GM12872 (cell line): ENCODE measurements around the gene STK32B.

Experiments
- CTCF ChIP-seq: IDR thresholded peaks from 3 replicates; pipeline ENCODE4 v1.5.1; 2011; ENCODE audit warnings: low read depth, mild to moderate bottlenecking, low read length, moderate library complexity; ENCODE audit not compliant: insufficient read depth

The STK32B gene

GRCh38 chr4:5452156-5452555 lies 400.9 kb downstream of the STK32B start:
- TF ChIP-seq CTCF = no peak

GRCh38 chr4:5455003-5455585 lies 403.8 kb downstream of the STK32B start:
- no peak for TF ChIP-seq CTCF

GRCh38 chr4:5456296-5456845 lies 405.1 kb downstream of the STK32B start:
- no peak for TF ChIP-seq CTCF

GRCh38 chr4:5458676-5459075 lies 407.4 kb downstream of the STK32B start:
- TF ChIP-seq CTCF = no peak

GRCh38 chr4:5459236-5459635 lies 408.0 kb downstream of the STK32B start:
- no peak for TF ChIP-seq CTCF

- TF ChIP-seq CTCF = peak; percentile 43; the same call in 1 of the 3 replicates
Measured at GRCh38 chr4:5460106-5460801, 409.0 kb downstream of the STK32B start.

GRCh38 chr4:5461477-5461876 lies 410.2 kb downstream of the STK32B start:
- TF ChIP-seq CTCF = no peak
